Measurements from ENCODE around the gene BMS1. TPM values are rescaled to one million over a fixed set of nuclear protein-coding genes. Genes with fewer than 3 reads are reported as not detected.
A peak's percentile ranks its signal among the peaks of the same experiment; 100 is the strongest.

Gene BMS1
- total RNA-seq, 1 experiment from 2014 or later: 44.2 TPM

DNA sequence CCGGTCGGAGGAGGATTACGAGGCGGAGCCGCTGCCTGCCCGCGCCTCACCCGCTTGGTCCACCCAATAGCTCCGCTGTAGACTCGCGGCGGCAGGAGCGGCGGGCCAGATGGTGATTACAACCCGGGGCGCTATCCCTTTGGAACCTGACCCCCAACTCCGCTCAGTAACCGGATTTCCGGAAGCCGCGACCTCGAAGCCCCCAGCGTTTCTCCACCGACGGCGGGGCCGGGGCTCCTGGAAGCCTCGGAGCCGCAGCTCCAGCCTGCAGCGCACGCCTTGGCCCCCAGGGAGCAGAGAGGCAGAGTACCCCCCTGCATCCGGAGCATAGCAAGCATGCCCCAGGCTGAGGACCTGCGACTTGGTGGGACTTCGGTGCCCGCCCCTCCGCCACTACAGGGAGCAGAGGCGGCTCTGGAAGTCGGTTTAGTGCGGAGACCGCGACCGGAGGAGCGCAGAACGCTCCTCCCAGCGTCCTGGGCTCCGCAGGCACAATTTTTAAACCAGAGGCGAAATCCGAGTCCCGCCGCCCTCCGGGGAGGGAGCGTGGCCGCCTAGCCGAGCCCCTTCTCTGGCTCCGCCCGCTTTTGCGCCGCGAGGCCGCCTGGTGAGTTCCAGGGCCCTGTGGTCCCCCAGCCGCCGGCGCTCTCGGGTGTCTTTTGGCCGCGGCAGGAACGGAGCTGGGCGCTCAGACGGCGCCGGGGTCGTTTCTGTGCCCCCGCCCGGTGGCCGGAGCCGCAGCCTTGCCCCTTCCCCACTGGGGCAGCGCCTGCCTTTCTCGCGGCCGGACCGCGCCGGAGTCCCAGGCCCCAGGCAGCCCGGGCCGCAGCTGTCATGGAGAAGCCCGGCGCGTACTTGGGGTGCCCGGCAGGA, 28.2 kb upstream of the BMS1 start:
- no peak overlapping the region for H2AFZ ChIP-seq (ENCODE audit: low read length)
- H3K27me3 Mint-ChIP-seq (ENCODE audit: low read depth): peaks cover 85% of the 10 kb centered on the region
- no peak overlapping the region for H4K5ac ChIP-seq (ENCODE audit: insufficient read length, low read depth, low read length)
- no peaks in the 10 kb centered on the region for H3K9me3 ChIP-seq (ENCODE audit: control insufficient read depth, low read depth, low read length)
- H3K4me2 ChIP-seq (ENCODE audit: insufficient read depth, insufficient read length, low read length): peak overlapping the region; percentile 49
- H3K23me2 ChIP-seq (ENCODE audit: insufficient read length, low read depth, low read length, poor library complexity, severe bottlenecking): peaks cover 20% of the 10 kb centered on the region
- H3K79me2 ChIP-seq (ENCODE audit: insufficient read depth, low read length): no peaks in the 10 kb centered on the region
- no peak overlapping the region for H4K91ac ChIP-seq (ENCODE audit: insufficient read length, low read depth, low read length)
- H3K4me1 ChIP-seq (ENCODE audit: insufficient read depth, low read length): no peaks in the 10 kb centered on the region
- peaks cover 0 to 3% of the 10 kb centered on the region in 2 experiments; a peak in 2 of 4 replicates for H3K4me1 Mint-ChIP-seq
- peaks cover 26% of the 10 kb centered on the region; the same call in 1 of the 2 replicates for H3K27me3 ChIP-seq (ENCODE audit: insufficient read depth, low read length)
- no peak overlapping the region for H3K18ac ChIP-seq (ENCODE audit: insufficient read length, low read depth, low read length)
- no peak overlapping the region for H3K27ac ChIP-seq (ENCODE audit: insufficient read length, low read depth, low read length)
- no peak overlapping the region for H3T11ph ChIP-seq (ENCODE audit: low read length)
- no peak overlapping the region for H3K56ac ChIP-seq (ENCODE audit: insufficient read length, low read depth, low read length)
- H2BK12ac ChIP-seq (ENCODE audit: insufficient read length, low read depth, low read length): no peak overlapping the region
- 0 out of 2 replicates have a peak overlapping the region, but pooled peaks have one; percentile 65 for H3K14ac ChIP-seq (ENCODE audit: insufficient read depth, low read length)
- no peak overlapping the region for H2BK20ac ChIP-seq (ENCODE audit: low read depth, low read length, poor library complexity, severe bottlenecking)
- H3K4me3 Mint-ChIP-seq: peak overlapping the region; percentile 64 to 83
- no peak overlapping the region for H2BK5ac ChIP-seq (ENCODE audit: insufficient read length, low read length)
- no peak overlapping the region for H2AK5ac ChIP-seq (ENCODE audit: insufficient read length, low read length)
- no peak overlapping the region for H2BK15ac ChIP-seq (ENCODE audit: low read depth, low read length)
- no peaks in the 10 kb centered on the region for H3K36me3 Mint-ChIP-seq (ENCODE audit: insufficient read depth in 1 of 3, low read depth in 3 of 3)
- H3K23ac ChIP-seq (ENCODE audit: insufficient read length, low read depth, low read length): no peak overlapping the region
- no peak overlapping the region for H3K4ac ChIP-seq (ENCODE audit: low read depth, low read length)
- TF ChIP-seq, protein P1, sequence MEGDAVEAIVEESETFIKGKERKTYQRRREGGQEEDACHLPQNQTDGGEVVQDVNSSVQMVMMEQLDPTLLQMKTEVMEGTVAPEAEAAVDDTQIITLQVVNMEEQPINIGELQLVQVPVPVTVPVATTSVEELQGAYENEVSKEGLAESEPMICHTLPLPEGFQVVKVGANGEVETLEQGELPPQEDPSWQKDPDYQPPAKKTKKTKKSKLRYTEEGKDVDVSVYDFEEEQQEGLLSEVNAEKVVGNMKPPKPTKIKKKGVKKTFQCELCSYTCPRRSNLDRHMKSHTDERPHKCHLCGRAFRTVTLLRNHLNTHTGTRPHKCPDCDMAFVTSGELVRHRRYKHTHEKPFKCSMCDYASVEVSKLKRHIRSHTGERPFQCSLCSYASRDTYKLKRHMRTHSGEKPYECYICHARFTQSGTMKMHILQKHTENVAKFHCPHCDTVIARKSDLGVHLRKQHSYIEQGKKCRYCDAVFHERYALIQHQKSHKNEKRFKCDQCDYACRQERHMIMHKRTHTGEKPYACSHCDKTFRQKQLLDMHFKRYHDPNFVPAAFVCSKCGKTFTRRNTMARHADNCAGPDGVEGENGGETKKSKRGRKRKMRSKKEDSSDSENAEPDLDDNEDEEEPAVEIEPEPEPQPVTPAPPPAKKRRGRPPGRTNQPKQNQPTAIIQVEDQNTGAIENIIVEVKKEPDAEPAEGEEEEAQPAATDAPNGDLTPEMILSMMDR (conservative IDR thresholded peaks at IDR 0.05): no peak
- no peak overlapping the region for H4K8ac ChIP-seq (replicated peaks; ENCODE audit: insufficient read length, low read depth, low read length)
- WGBS (ENCODE audit: extremely low coverage, insufficient read length, low lambda C conversion rate): no CpG with 5 or more reads among the region's 89 CpGs
- H3K79me1 ChIP-seq (ENCODE audit: insufficient read depth, low read depth, low read length, poor library complexity, severe bottlenecking): no peaks in the 10 kb centered on the region
- peak; percentile 60 for DNase-seq
- H3K9ac ChIP-seq (ENCODE audit: extremely low read depth, insufficient read length, low read length): no peak overlapping the region
- no peak overlapping the region for H3K27ac Mint-ChIP-seq
- peaks cover 4 to 5% of the 10 kb centered on the region in 2 experiments; a peak in 2 of 5 replicates for H3K9me3 Mint-ChIP-seq
- H4K20me1 ChIP-seq (ENCODE audit: control insufficient read depth, insufficient read depth, insufficient read length): no peaks in the 10 kb centered on the region
- H2BK120ac ChIP-seq (ENCODE audit: low read depth, low read length, poor library complexity, severe bottlenecking): no peak overlapping the region
